Measurements from ENCODE around the gene CACNA1B.

CACNA1B gene

DNA sequence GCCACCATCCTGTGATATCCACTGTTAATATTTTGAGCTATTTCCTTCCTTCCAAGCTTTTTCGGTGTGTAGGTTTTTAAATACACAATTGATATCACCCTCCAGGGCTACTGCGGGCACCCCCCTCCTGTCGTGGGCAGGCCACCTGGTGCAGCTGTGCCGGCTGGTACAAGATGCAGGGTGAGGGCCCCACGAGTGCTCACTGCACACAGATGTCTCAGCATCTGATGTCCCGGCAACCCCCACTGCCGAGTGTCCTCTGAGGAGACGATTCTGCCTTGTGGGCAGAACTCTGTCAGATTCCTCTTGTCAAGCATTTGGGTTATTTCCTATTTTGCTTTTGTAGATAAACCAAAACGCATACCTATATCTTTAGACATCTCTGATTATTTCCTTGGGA, 25.1 kb downstream of the CACNA1B start:
- no peaks in the 10 kb centered on the region for H3K36me3 ChIP-seq
- H3K27ac ChIP-seq: no peak overlapping the region
- H3K4me3 ChIP-seq (ENCODE audit: low read depth in 1 of 2, low read length in 1 of 2): no peak overlapping the region
- TF ChIP-seq CTCF (IDR thresholded peaks at IDR 0.05): no peak
- H3K9me3 ChIP-seq: no peaks in the 10 kb centered on the region
- H3K27me3 ChIP-seq: peaks cover 12% of the 10 kb centered on the region
- H3K4me1 ChIP-seq (ENCODE audit: control insufficient read depth in 1 of 2, insufficient read depth in 1 of 2, low read depth in 1 of 2, low read length in 1 of 2): no peaks in the 10 kb centered on the region

DNA sequence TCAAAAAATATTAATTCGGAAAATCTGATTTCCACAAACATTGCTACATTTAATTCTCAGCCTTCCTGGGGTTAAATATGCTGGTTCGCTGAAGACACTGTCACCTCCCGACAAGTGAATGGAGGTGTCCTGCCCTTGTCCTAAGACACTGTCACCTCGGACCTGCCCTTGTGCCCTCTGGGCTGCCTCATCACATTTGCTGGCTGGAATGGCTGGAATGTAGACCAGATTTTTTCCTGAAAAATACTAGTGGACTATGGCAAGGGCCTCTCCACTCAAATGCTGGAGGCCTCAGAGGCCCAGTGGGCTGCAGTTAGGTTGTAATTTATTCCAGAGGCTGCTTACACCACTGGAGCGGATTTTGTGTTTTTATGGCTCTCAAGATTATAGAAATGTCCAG, 28.2 kb downstream of the CACNA1B start:
- H3K36me3 ChIP-seq: no peaks in the 10 kb centered on the region
- TF ChIP-seq CTCF (IDR thresholded peaks at IDR 0.05): no peak
- no peaks in the 10 kb centered on the region for H3K4me1 ChIP-seq (ENCODE audit: control insufficient read depth in 1 of 2, insufficient read depth in 1 of 2, low read depth in 1 of 2, low read length in 1 of 2)
- H3K27ac ChIP-seq: no peak overlapping the region
- H3K9me3 ChIP-seq: no peaks in the 10 kb centered on the region
- peaks cover 12% of the 10 kb centered on the region for H3K27me3 ChIP-seq
- H3K4me3 ChIP-seq (ENCODE audit: low read depth in 1 of 2, low read length in 1 of 2): no peak overlapping the region

GRCh38 chr9:137907776-137908175, 30.2 kb downstream of the CACNA1B start:
- no peak for TF ChIP-seq CTCF (IDR thresholded peaks at IDR 0.05)
- Histone ChIP-seq H3K36me3 (no peaks in the 10 kb centered on the region), H3K27me3 (peaks cover 12% of the 10 kb centered on the region), H3K4me3 (ENCODE audit: low read depth in 1 of 2, low read length in 1 of 2) (no peak overlapping the region), H3K9me3 (no peaks in the 10 kb centered on the region), H3K4me1 (ENCODE audit: control insufficient read depth in 1 of 2, insufficient read depth in 1 of 2, low read depth in 1 of 2, low read length in 1 of 2) (no peaks in the 10 kb centered on the region), H3K27ac (no peak overlapping the region)

GRCh38 chr9:137912671-137913070, 35.1 kb downstream of the CACNA1B start:
- H3K4me3 ChIP-seq (ENCODE audit: low read depth in 1 of 2, low read length in 1 of 2): no peak overlapping the region
- no peak for TF ChIP-seq CTCF (IDR thresholded peaks at IDR 0.05)

GRCh38 chr9:137913132-137913531, 35.5 kb downstream of the CACNA1B start:
- Histone ChIP-seq H3K36me3 (no peaks in the 10 kb centered on the region), H3K27ac (no peak overlapping the region), H3K4me3 (ENCODE audit: low read depth in 1 of 2, low read length in 1 of 2) (no peak overlapping the region), H3K9me3 (no peaks in the 10 kb centered on the region), H3K4me1 (ENCODE audit: control insufficient read depth in 1 of 2, insufficient read depth in 1 of 2, low read depth in 1 of 2, low read length in 1 of 2) (no peaks in the 10 kb centered on the region), H3K27me3 (no peaks in the 10 kb centered on the region)
- no peak for TF ChIP-seq CTCF (IDR thresholded peaks at IDR 0.05)

More at GRCh38 chr9:137912671-137913070, 35.1 kb downstream of the CACNA1B start:
- H3K36me3 ChIP-seq: no peaks in the 10 kb centered on the region
- H3K9me3 ChIP-seq: no peaks in the 10 kb centered on the region
- no peaks in the 10 kb centered on the region for H3K27me3 ChIP-seq
- H3K4me1 ChIP-seq (ENCODE audit: control insufficient read depth in 1 of 2, insufficient read depth in 1 of 2, low read depth in 1 of 2, low read length in 1 of 2): no peaks in the 10 kb centered on the region
- H3K27ac ChIP-seq: no peak overlapping the region

Measured in neutrophil (primary cell).